K562 (cell line): ENCODE data around the gene NRCAM. TPM values are rescaled to one million over a fixed set of nuclear protein-coding genes. Genes with fewer than 3 reads are reported as not detected.

Experiments used
- ARID2 ChIP-seq: fragments of 450-650 bp; IDR thresholded peaks from 2 replicates; pipeline ENCODE4 v1.6.1; 2017; ENCODE audit warnings: antibody characterized with exemption, mild to moderate bottlenecking
- CXXC5 ChIP-seq: fragments of 250-450 bp; sonication (Bioruptor Pico); IDR thresholded peaks from 2 replicates; pipeline ENCODE4 v1.8.0; 2022; ENCODE audit warnings: inconsistent platforms, mild to moderate bottlenecking, moderate library complexity
- HDAC2 ChIP-seq: fragments of 450-650 bp; IDR thresholded peaks from 2 replicates; pipeline ENCODE4 v1.6.1; 2016; ENCODE audit warnings: mild to moderate bottlenecking
- NFIC ChIP-seq: fragments of 450-650 bp; IDR thresholded peaks from 2 replicates; pipeline ENCODE4 v1.6.1; 2017; ENCODE audit warnings: mild to moderate bottlenecking, inconsistent platforms
- PHF8 ChIP-seq: fragments of 200-600 bp; sonication (generic); IDR thresholded peaks from 2 replicates; pipeline ENCODE4 v1.6.1; 2012; ENCODE audit warnings: mixed run types, mild to moderate bottlenecking, inconsistent platforms, low read length, moderate library complexity, borderline replicate concordance
- RAD51 ChIP-seq: fragments of 450-650 bp; IDR thresholded peaks from 2 replicates; pipeline ENCODE4 v1.7.1; 2016; ENCODE audit warnings: low read depth, mild to moderate bottlenecking, borderline replicate concordance
- ZNF121 ChIP-seq: sonication (generic); formaldehyde crosslinking; conservative IDR thresholded peaks from 2 replicates; pipeline ENCODE4 v1.8.0; 2022; ENCODE audit warnings: missing genetic modification reagents
- ZNF3 ChIP-seq: fragments of 250-450 bp; sonication (Bioruptor Pico); IDR thresholded peaks from 2 replicates; pipeline ENCODE4 v1.5.0; 2021; ENCODE audit warnings: mild to moderate bottlenecking, moderate library complexity
- ZNF764 ChIP-seq: fragments of 250-450 bp; sonication (Bioruptor Pico); IDR thresholded peaks from 2 replicates; pipeline ENCODE4 v1.4.0; 2020; ENCODE audit warnings: low read depth, mild to moderate bottlenecking, moderate library complexity
- polyA plus RNA-seq, 8 experiments: library from polyadenylated mRNA; depleted of rRNA in 4 of 8; stranded (reverse) in 5 of 8; unstranded in 3 of 8; fragments of >200 nt; fragmentation: Nextera tagmentation in 2 of 8; fragmentation: Illumina TruSeq in 1 of 8; extraction: Ambion mirVana in 2 of 8; extraction: Trizol in 1 of 8; gene quantifications; 2 replicates each; pipeline versions ENCODE4 v1.2.1 to v1.2.3, GENCODE V29; 2011 to 2014; ENCODE audit warnings: inconsistent platforms in 1 of 8, missing spikeins in 1 of 8
- total RNA-seq, 7 experiments: library from RNA; depleted of rRNA in 6 of 7; stranded (reverse); fragments of >200 nt in 6 of 7; fragmentation: Illumina TruSeq in 2 of 7; extraction: Trizol in 2 of 7; gene quantifications; 2 replicates each; pipeline versions ENCODE4 v1.2.1 to v1.2.3, GENCODE V29; 2011 to 2021; ENCODE audit warnings: low replicate concordance in 1 of 7
- TF ChIP-seq, protein P1 (sequence below): fragments of 250-450 bp; sonication (Bioruptor Pico); IDR thresholded peaks from 2 replicates; pipeline ENCODE4 v1.5.0; 2021
- TF ChIP-seq, protein P2 (sequence below): IDR thresholded peaks from 2 replicates; pipeline ENCODE4 v1.6.1; 2012; ENCODE audit warnings: low read depth, low read length, improper control_type of control experiment, borderline replicate concordance
- TF ChIP-seq, protein P3 (sequence below): fragments of 250-450 bp; sonication (Bioruptor Pico); IDR thresholded peaks from 2 replicates; pipeline ENCODE4 v1.9.0; 2021; ENCODE audit warnings: mild to moderate bottlenecking
- TF ChIP-seq, protein P4 (sequence below): fragments of 450-650 bp; formaldehyde crosslinking; IDR thresholded peaks from 2 replicates; pipeline ENCODE4 v1.4.0; 2020; ENCODE audit warnings: mild to moderate bottlenecking, moderate library complexity
- TF ChIP-seq, protein P5 (sequence below): fragments of 450-650 bp; IDR thresholded peaks from 2 replicates; pipeline ENCODE4 v1.6.1; 2016; ENCODE audit warnings: mild to moderate bottlenecking
- TF ChIP-seq, protein P6 (sequence below), 3 experiments: IDR thresholded peaks in 2 of 3; conservative IDR thresholded peaks in 1 of 3; 2 replicates each; pipeline ENCODE4 v1.5.1; 2011 to 2012; ENCODE audit warnings: low read length in 3 of 3, mild to moderate bottlenecking in 3 of 3, control low read depth in 2 of 3, improper control_type of control experiment in 1 of 3, inconsistent platforms in 1 of 3, low read depth in 1 of 3, mixed read lengths in 1 of 3, moderate library complexity in 1 of 3; ENCODE audit not compliant: insufficient read depth in 2 of 3
- TF ChIP-seq, protein P7 (sequence below): fragments of 200-400 bp; formaldehyde crosslinking; IDR thresholded peaks from 2 replicates; pipeline ENCODE4 v1.6.1; 2017; ENCODE audit warnings: mild to moderate bottlenecking, low read depth, low read length, moderate library complexity

Gene NRCAM
- total and polyA plus RNA-seq, 9 of the 15 experiments (the other 6 are each of a cell fraction or from before 2014, with no cell fraction given) = 0.03 to 0.54 (median 0.12) TPM; not detected in 1

DNA sequence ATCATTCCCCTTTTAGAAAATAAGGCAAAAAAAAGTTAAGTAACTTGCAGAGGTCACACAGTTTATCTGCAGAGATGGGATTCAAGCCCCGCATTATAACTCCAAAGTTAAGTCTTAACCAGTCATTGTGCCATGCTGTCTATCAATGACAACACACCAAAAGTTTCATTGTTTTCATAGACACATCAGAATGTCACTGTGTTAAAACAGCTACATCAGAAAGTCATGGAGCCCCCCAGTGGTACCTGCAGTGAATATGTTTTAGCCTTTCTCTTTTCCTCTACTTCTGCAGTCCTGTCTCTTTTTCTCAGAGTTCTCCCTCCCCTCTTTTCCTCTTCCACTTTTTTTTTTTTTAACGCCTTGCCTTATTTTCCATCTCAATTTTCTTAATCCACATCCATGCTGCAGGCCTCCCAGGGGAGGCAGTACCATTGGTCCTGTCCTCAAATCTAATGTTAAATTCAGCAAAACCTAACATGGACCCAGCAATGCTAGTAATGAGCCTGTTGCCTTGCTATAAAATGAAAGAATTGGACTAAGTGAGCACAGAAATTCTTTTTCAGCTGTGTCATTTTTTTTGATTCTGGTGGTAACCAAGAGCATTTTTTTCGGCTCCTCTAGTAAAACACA is 3.8 kb upstream of the NRCAM start (continued):
- TF ChIP-seq ZNF764 (CRISPR knock-in tag) (no peak), ARID2 (0 out of 2 replicates have a peak, but pooled peaks have one; percentile 21), ZNF121 (CRISPR knock-in tag) (no peak), RAD51 (no peak), PHF8 (no peak), NFIC (no peak), CXXC5 (CRISPR knock-in tag) (no peak), ZNF3 (CRISPR knock-in tag) (no peak), HDAC2 (no peak)
- TF ChIP-seq, protein P1, sequence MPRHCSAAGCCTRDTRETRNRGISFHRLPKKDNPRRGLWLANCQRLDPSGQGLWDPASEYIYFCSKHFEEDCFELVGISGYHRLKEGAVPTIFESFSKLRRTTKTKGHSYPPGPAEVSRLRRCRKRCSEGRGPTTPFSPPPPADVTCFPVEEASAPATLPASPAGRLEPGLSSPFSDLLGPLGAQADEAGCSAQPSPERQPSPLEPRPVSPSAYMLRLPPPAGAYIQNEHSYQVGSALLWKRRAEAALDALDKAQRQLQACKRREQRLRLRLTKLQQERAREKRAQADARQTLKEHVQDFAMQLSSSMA (CRISPR knock-in tag) = no peak
- TF ChIP-seq, protein P2, sequence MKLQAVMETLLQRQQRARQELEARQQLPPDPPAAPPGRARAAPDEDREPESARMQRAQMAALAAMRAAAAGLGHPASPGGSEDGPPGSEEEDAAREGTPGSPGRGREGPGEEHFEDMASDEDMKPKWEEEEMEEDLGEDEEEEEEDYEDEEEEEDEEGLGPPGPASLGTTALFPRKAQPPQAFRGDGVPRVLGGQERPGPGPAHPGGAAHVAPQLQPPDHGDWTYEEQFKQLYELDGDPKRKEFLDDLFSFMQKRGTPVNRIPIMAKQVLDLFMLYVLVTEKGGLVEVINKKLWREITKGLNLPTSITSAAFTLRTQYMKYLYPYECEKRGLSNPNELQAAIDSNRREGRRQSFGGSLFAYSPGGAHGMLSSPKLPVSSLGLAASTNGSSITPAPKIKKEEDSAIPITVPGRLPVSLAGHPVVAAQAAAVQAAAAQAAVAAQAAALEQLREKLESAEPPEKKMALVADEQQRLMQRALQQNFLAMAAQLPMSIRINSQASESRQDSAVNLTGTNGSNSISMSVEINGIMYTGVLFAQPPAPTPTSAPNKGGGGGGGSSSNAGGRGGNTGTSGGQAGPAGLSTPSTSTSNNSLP = 0 out of 2 replicates have a peak, but pooled peaks have one; percentile 22
- TF ChIP-seq, protein P3, sequence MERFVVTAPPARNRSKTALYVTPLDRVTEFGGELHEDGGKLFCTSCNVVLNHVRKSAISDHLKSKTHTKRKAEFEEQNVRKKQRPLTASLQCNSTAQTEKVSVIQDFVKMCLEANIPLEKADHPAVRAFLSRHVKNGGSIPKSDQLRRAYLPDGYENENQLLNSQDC (CRISPR knock-in tag) = 0 out of 2 replicates have a peak, but pooled peaks have one; percentile 2
- TF ChIP-seq, protein P4, sequence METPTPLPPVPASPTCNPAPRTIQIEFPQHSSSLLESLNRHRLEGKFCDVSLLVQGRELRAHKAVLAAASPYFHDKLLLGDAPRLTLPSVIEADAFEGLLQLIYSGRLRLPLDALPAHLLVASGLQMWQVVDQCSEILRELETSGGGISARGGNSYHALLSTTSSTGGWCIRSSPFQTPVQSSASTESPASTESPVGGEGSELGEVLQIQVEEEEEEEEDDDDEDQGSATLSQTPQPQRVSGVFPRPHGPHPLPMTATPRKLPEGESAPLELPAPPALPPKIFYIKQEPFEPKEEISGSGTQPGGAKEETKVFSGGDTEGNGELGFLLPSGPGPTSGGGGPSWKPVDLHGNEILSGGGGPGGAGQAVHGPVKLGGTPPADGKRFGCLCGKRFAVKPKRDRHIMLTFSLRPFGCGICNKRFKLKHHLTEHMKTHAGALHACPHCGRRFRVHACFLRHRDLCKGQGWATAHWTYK = no peak
- TF ChIP-seq, protein P5, sequence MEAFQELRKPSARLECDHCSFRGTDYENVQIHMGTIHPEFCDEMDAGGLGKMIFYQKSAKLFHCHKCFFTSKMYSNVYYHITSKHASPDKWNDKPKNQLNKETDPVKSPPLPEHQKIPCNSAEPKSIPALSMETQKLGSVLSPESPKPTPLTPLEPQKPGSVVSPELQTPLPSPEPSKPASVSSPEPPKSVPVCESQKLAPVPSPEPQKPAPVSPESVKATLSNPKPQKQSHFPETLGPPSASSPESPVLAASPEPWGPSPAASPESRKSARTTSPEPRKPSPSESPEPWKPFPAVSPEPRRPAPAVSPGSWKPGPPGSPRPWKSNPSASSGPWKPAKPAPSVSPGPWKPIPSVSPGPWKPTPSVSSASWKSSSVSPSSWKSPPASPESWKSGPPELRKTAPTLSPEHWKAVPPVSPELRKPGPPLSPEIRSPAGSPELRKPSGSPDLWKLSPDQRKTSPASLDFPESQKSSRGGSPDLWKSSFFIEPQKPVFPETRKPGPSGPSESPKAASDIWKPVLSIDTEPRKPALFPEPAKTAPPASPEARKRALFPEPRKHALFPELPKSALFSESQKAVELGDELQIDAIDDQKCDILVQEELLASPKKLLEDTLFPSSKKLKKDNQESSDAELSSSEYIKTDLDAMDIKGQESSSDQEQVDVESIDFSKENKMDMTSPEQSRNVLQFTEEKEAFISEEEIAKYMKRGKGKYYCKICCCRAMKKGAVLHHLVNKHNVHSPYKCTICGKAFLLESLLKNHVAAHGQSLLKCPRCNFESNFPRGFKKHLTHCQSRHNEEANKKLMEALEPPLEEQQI = no peak
- TF ChIP-seq, protein P6, sequence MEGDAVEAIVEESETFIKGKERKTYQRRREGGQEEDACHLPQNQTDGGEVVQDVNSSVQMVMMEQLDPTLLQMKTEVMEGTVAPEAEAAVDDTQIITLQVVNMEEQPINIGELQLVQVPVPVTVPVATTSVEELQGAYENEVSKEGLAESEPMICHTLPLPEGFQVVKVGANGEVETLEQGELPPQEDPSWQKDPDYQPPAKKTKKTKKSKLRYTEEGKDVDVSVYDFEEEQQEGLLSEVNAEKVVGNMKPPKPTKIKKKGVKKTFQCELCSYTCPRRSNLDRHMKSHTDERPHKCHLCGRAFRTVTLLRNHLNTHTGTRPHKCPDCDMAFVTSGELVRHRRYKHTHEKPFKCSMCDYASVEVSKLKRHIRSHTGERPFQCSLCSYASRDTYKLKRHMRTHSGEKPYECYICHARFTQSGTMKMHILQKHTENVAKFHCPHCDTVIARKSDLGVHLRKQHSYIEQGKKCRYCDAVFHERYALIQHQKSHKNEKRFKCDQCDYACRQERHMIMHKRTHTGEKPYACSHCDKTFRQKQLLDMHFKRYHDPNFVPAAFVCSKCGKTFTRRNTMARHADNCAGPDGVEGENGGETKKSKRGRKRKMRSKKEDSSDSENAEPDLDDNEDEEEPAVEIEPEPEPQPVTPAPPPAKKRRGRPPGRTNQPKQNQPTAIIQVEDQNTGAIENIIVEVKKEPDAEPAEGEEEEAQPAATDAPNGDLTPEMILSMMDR (IDR thresholded peaks at IDR 0.05 in 2 of 3, conservative IDR thresholded peaks at IDR 0.05 in 1 of 3; ENCODE audit: insufficient read depth in 2 of 3, low read depth in 1 of 3, low read length in 3 of 3) = peak; percentile 64 to 83 (median 77)
- TF ChIP-seq, protein P7, sequence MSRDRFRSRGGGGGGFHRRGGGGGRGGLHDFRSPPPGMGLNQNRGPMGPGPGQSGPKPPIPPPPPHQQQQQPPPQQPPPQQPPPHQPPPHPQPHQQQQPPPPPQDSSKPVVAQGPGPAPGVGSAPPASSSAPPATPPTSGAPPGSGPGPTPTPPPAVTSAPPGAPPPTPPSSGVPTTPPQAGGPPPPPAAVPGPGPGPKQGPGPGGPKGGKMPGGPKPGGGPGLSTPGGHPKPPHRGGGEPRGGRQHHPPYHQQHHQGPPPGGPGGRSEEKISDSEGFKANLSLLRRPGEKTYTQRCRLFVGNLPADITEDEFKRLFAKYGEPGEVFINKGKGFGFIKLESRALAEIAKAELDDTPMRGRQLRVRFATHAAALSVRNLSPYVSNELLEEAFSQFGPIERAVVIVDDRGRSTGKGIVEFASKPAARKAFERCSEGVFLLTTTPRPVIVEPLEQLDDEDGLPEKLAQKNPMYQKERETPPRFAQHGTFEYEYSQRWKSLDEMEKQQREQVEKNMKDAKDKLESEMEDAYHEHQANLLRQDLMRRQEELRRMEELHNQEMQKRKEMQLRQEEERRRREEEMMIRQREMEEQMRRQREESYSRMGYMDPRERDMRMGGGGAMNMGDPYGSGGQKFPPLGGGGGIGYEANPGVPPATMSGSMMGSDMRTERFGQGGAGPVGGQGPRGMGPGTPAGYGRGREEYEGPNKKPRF = no peak
